GM19452 (cell line): ENCODE data around the gene VTN.

Source experiments
- ATAC-seq: cut with Tn5 transposase; IDR thresholded peaks from one replicate; pipeline ENCODE4 v1.9.1; 2021; ENCODE audit not compliant: unreplicated experiment

The VTN gene

DNA sequence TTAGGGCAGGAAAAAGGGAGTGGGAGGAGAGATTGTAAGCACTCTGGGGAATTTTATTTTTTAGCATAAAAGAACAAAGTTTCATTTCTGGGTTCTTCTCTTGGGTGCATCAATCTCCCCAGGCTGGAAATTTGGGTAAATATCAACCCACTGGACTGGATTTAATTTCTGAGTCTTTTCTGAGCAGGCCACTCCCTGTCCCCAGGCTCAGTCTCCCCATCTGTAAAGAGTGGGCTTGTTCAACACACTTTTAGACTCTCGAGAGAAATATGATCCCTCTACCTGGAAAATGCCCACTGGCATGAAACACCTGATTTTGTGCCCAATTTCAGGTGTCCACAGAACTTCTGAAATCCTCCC, 617 bp upstream of the VTN start:
- no peak for ATAC-seq

DNA sequence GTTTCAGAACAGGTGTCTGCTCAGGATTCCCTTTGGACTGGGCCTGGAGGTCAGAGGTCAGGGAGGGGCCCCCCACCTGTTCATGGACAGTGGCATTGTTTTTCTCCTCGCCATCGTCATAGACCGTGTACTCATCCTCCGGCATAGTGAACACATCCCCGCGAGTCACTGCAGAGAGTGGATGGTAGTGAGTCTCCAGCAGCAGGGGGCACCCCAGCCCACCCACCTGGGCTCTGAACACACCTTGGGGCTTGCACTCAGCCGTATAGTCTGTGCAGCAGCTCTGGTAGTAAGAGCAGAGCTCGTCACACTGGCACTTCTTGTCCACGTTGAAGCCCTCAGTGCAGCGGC, 448 bp downstream of the VTN start:
- no peak for ATAC-seq

DNA sequence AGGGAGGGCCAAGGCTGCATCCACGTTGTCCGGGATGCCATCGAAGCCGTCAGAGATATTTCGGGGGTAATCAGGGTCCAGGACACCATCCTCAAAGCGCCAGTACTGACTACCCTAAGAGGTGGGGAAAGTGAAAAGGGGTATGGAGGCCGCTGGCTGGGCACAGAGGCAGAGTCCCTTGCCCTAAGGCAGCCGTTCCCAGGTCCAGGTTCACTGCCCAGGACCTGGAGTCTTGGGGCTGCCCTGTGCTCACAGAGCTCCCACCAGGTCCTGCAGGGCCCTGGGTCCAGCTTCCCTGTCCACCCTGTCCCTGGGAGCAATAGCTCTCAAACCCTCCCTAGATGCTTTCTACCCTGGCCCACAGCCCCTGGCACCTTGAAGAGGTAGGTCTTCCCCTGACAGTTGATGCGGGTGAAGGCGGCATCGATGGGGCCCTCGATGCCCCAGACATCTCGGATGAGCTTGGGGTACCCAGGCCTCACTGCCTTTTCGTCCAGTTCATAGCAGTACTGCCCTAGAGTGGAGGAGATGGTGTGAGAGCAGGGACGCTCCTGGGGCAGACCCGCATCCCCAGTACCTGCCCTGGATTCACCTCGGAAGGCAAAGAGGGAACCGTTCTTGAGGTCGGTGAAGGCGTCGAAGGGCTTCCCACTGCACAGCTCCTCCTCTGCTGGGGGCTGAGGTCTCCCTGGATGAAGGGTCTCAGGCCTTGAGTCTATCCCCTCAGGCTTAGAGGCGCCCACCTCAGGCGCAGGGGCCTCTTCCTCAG, 1.0 kb downstream of the VTN start:
- no peak for ATAC-seq

DNA sequence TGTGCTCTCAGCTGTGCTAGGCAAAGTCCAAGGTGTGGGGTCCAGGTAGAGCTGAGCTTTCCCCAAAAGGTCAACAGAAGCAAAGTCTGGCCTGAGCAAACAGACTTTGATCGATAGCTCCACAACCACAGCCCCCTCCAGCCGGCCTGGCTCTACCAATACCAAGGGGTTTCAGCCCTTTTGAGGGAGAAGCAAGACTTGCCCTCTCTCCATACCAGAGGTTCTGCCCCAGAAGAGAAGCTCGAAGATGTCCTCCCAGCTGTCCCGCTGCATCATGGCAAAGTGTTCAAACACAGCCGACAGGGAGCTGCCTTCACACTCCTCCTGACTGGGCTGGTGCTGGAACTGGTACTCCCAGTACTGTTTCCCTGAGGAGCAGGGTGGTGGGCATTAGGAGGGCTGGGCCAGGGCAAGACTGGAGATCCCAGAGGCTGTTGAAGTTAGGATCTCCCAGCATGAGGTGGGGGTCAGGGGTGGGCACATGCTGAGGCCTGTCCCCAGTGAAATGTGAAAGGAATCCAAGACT, 1.7 kb downstream of the VTN start:
- no peak for ATAC-seq

DNA sequence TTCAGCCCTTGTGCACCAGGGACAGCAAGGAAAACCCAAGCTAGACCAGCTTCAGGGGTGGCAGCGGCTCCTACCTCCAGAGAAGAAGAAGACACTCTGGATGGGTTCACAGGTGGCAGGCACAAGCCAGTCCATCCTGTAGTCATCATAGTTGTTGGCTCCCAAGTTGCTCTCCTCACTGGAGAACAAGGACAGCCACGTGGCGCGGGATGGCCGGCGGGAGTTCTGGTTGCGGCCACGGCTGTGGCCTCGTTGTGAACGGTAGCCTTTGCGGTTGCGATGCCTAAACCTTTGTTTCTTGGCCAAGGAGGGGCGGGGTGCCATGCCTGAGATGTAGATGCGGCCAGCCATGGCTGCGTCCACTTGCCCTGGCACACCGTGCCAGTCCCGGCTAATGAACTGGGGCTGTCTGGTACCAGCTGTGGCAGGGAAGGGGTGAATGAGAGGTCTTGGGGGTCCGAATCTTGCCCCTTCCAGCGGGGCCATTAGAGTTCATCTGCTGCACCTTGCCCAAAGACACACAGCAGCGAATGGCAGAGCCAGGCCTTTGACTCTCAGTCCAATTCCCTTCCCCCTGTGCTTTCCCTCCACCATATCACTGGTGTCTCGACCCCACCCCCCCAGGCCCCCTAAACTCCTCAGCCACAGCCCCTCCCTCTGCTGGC, 2.3 kb downstream of the VTN start:
- no peak for ATAC-seq

DNA sequence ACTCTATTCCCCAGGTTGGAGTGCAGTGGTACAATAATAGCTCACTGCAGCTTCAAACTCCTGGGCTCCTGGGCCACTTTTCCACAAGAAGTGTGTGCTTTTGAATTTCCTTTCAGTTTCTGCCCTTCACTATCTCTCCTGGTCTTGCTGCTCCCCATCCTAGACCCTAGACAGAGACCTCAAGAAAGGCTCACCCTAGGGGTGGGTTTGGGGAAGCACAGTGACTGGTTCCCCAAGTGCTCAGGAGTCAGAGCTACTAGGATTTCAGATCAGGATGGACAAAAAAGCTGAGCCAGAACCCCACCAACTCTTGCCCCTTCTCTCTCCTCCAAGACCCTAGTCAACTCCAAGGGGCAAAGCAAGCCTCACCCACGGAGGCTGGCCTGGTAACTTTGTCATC, 3.5 kb downstream of the VTN start:
- ATAC-seq, result no peak

DNA sequence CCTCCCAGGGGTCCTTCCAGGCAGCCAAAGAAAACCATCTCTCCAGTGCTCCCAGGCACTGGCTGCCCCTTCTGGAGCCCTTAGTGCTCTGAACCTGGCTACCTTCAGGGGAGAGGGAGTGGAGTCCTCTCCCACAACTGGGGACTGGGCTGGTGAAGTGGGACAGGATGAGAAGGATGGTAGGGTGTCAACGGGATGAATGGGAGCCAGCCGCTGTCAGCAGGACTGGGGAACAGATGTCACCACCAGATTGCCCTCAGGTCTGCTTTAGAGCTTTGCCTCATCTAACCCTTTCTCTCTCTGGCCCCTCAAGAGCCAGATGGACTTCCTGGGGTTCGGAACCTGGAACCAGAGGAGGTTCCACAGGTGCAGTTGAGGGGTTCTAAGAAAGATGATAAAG, 4.6 kb downstream of the VTN start:
- no peak for ATAC-seq

DNA sequence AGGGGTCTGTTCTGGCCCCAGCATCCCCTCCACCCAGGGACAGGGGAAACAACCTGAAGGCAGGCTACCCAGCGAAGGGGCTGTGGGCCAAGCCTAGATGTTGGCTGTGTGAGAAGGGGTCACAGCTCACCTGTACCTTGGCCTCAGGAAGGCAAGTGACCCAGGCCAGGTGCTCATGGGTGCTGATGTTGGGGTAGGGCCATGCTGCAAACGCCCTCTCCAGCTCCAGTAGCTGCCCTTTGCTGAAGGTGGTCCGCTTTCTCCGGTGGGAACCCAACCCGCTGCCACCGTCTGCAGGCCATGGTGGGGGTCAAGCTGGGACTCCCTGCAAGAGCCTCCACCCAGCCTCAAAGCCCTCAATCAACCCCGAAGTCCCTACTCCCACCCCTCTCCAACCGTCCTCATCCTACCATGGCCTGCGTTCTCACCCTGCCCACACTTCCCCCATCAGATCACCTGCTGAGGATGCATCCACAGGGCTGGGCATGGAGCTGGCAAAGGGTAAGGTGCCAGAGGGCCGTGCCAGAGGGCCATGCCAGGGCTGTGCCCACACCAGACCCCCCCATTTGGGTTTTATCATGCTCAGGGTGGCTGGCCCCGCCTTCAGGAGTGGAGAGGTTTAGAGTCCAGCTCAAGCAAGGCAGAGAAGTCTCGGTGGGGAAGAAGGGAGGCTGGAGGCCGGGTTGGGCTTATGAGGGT, 5.3 kb downstream of the VTN start, which contains the start of gene SEBOX:
TSS of gene SEBOX (minus strand) at position 535 of the 699 bp plus-strand sequence. CDS start at position 487, 48 bp downstream.
- no peak for ATAC-seq

DNA sequence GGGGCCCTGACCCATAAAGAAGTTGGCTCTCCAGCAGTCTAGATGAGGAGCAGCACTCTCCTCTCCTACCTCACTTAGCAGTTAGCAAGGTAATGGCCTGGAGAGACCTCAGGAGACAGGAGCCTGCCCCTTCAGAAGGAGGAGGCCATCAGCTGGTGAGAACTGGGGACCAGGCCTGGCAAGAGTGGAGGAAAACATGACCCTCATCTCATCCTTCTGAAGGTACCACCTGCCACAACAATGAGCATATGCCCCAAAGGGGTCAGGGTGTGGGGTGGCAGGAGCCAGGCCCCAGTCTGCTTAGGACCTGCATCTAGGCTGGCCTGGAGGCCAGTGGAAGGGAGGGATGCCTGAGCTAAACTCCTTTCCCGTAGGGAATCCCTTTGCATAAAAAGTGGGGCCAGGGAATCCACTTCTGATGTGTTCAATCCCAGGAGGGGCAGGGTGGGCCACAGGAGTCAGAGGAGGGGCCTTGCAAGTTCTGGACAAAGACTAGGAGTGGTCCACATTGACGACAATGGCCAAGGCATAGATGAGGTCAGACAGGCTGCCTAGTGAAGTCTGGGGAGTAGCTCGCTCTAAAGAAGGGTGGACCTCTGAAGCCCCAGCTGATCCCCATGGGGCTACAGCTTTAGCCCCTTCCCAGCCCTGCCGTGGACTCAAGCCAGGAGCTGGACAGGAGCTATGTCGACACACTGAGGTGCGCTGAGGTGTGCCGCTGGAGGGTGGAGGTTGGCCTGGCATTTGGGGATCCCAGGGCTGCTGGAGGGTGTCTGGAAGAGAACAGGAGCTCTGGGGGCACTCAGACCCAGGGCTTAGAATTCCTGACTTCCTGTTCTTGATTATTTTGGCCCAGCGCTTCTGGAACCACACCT, 6.1 kb downstream of the VTN start:
- ATAC-seq, result no peak

DNA sequence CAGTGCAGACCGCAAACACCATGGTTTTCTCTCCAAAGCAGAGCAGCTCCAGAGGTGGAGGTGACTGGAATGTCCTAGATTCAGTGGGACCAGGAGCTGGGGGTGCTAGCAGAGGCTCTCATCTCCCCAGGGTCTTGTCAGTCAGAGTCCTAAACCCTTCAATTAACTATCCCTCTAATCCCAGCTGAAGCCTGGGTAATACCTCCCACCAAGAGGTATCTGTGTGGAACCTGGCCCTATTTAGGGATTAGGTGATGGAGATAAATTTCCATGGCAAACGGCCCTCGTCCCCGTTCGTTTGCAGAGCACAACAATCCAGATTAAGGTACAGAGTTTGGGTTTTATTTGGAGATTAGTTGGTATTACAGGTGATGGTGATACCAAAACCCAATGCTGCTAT, 6.9 kb downstream of the VTN start:
- no peak for ATAC-seq

DNA sequence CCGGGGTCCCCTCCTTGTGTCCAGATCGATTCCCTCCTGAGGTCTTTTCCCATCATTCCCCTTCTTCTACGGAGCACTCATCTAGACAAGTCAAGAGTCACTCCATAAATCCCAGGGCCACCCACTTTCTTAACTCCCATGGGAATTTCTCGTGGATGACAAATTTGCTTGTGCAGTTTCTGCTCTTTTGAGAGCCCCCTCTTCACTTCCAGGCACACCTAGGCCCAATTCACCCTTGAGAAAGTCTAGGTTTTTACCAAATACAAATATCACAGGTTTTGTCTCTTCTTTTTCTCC, 12.3 kb downstream of the VTN start:
- no peak for ATAC-seq

DNA sequence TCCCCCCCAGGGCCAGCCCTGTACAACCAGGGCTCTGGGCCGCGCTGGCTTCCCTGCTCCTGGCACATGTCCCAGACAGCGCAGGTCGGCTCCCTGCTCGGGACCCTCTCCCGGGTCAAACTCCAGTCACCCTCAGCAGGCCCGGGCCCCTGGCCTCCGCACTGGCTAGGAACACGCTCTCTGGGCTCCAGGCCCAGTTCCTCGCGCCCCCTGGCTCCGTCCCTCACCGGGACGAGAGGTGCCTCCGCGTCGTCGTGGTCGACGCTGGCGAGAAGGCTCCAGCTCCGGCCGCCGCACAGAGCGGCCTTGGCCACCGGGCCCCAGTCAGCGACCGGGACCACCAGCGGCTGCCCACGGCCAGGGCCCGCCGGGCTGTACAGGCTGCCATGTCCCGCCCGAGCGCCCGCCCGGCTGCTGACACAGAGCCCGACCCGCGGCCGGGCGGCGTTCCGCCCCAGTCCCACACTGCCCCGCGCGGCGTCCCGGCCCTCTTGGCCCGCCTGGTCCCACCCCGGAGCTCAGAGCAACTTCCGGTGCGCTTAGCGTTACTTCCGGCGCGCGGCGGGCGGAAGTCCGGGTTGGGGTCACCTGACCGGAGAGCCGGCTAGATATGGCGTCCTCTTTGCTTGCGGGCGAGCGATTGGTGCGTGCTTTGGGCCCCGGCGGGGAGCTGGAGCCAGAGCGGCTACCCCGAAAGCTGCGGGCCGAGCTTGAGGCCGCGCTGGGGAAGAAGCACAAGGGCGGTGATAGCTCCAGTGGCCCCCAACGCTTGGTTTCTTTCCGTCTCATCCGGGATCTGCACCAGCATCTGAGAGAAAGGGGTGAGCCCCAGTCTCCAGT, 12.8 kb downstream of the VTN start, which contains the start of gene POLDIP2:
TSS of gene POLDIP2 (minus strand) at position 467 of the 840 bp plus-strand sequence. CDS start at position 388, 79 bp downstream.
- peak; percentile 97 for ATAC-seq

DNA sequence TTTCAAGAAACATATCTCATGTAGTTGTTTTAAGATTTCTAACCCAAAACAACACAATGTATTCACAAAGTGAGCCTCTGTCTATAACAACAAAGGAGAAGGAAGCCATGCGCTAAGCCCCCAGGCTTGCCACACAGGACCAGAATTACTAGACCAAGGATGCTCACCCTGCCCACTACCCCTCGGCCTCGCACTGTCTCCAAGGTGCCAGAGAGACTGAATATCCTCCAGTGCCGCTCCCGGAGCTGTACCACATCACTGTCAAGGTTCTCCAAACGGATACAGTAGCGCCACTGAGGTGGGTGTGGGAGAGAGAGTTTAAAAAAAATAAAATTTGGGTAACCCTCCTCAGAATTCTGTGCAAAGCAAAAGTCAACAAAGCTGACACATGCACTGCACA, 19.8 kb downstream of the VTN start:
- no peak for ATAC-seq

DNA sequence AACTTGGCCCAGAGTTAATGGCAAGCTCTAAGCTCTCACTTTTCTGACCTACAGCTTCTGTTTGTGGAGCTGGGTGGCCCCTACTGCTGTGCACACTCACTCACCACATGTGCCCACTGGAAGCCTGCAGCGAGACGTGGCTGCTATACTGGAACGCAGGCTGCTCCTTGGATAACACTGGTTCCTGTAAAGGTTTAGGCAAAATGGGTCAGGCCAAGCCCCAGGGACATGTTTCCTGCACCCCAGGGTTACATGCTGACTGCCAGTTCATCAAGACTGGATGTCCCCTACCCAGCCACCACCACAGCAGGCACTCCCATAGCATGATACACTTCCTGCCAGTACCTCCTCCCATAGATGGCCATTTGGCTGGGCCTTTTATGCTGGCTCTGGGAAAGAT, 21.1 kb downstream of the VTN start:
- no peak for ATAC-seq

DNA sequence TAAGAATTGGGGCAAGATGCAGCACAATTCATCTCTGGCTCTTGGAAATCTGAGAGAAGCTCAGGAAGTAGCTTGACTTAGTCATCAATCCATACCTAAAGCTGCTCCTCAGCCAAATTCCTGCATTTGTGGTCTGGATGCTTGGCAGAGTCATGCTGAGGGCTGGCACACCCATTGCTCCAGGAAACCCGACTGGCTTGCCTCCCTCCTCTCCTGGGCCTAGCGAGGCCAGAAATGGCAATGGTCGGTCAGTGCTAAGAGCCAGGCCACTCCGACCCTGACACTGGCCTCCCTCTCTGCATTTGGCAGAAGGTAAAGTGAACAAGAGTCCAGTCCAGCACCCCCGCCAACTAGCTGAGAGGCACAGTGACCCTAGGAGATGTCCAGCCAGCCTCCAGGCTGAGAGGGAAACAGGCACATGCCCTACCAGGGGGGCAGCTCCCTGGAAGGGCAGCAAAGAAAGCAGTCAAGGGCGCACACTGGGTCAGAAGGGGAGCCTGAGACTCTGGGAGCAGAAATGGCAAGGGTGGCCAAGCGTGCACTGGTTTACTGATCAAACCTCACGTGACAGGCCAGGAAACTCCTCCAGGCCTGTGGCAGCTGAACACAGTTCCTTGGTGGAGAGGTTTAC, 22.7 kb downstream of the VTN start:
- ATAC-seq, result no peak

DNA sequence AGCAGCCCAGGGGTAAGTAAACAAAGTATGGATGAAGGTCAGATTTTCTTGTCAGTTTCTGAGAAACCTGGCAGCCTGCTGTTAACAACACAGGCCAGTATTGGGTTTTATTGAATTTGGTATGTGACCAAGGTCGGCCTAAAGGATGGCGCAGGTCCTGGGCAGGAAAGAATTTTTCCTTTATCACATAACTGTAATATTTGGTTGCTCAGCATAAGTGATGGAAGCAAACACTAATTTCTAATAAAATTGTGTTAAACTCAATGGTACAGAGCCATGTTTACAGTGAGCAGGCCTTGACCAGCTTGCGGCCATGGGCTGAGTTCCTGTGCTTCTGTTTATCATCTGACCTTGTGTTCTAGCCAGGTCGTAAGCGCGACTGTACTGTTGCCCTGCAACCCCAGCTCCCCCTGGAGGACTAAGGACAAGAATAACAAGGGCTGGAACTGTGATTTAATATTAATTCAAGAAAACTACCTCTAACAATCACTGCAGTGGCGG, 23.3 kb downstream of the VTN start:
- ATAC-seq, result no peak

DNA sequence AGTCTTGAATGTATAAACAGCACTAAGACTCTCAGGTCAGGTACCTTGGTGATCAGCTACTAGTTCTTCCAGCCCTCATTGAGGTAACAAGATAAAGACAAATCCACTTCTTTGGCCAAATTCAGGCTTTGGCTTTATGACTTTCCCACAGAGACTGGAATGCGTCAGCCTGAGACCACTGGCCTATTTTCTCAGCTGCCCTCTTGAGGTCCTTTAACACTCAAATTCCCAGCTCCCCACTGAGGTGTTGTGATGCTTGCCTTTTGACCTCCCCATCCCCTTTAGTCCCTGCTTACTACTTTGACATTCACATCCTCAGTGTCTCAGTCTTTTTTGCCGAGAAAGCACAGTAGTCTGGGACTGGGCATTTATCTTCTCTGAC, 23.9 kb downstream of the VTN start:
- no peak for ATAC-seq

DNA sequence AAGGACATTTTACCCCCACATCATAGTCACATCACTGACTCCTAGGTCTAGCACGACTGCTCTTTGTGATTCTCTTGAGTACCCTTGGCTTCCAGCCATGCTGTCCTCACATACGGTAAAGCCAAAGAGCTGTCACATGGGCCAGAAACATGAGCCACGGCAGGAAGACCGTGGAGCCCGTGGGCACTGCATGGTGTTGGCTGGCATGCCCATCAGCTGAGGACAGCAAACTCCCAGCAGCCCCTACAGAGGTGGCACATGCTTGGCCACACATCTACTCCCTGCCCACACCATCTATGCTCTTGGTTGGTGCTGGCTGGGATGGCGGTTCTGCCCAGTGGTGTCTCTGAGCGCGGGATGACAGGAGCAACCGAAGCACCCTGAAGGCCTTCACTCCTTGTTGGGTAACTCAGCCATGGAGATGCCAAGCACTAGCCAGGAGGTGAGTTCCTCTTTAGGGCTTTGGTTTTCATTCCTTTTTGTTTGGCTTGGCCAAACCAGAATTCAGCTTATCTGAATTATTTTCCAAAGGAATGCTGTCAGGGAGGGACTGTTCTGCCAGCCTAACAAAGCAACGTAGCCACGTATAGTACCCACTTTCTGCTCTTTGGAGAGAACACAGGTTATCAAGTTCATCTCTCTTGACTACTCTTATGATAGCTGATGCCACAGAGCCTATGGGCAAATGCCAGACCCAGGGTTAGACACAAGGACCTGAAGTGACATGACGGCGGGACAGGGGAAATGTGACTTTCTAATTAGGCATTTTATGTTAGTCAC, 24.5 kb downstream of the VTN start:
- ATAC-seq, result no peak

DNA sequence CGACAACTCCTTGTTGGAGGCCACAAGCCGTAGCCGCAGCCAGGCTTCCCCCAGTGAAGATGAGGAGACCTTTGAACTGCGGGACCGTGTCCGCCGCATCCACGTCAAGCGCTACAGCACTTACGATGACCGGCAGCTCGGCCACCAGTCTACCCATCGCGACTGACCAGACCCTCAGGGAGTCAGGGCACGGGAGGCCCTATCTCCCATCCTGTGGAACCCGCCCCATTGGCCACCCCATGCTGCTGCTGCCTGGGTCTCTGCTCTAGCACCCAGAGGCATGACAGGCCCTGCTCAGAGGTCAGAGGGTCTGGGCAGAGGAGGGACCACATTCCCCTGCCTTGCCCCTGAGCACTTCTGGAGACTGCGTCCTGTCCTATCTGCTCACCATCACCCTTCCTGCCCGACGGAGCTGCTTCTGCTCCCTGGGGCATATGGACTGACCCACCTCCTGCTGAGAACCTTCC, 25.6 kb downstream of the VTN start:
- no peak for ATAC-seq
